GM21447 (cell line): ENCODE results near the gene ZNF668.
"Not testable (repeated sequence)": the region's sequence is repeated elsewhere in the genome, so short reads cannot be mapped to it uniquely, and the experiment has no call there.

Experiments
- ATAC-seq: cut with Tn5 transposase; IDR thresholded peaks from one replicate; pipeline ENCODE4 v1.9.1; 2021; ENCODE audit not compliant: unreplicated experiment

ZNF668 gene

GRCh38 chr16:31061126-31061812, 12.8 kb downstream of the ZNF668 start:
- ATAC-seq: no peak

GRCh38 chr16:31055613-31056012, 18.4 kb downstream of the ZNF668 start:
- ATAC-seq: no peak

GRCh38 chr16:31052114-31052513, 21.9 kb downstream of the ZNF668 start:
- no peak for ATAC-seq

GRCh38 chr16:31050280-31051030, 23.6 kb downstream of the ZNF668 start:
- ATAC-seq: no peak

- no peak for ATAC-seq
These were observed 30.1 kb downstream of the ZNF668 start for GRCh38 chr16:31043898-31044481.

GRCh38 chr16:31043352-31043751, 30.7 kb downstream of the ZNF668 start:
- ATAC-seq: no peak

- no peak for ATAC-seq
These were observed 31.2 kb downstream of the ZNF668 start for GRCh38 chr16:31042866-31043265.

GRCh38 chr16:31038993-31039392, 35.0 kb downstream of the ZNF668 start:
- no peak for ATAC-seq

GRCh38 chr16:31036691-31037090, 37.3 kb downstream of the ZNF668 start:
- ATAC-seq: no peak

- peak; percentile 42 for ATAC-seq
These were observed 40.1 kb downstream of the ZNF668 start for GRCh38 chr16:31033709-31034492.

GRCh38 chr16:31032736-31033708, 41.0 kb downstream of the ZNF668 start, which contains the start of gene STX4:
STX4 (plus strand) TSS chr16:31033558; CDS start chr16:31033806, 248 bp downstream.
- ATAC-seq: peak; percentile 73

- ATAC-seq: no peak
These were observed 42.8 kb downstream of the ZNF668 start for GRCh38 chr16:31031276-31031675.

GRCh38 chr16:31029272-31029671, 44.8 kb downstream of the ZNF668 start:
- no peak for ATAC-seq

GRCh38 chr16:31025339-31025738, 48.7 kb downstream of the ZNF668 start:
- no peak for ATAC-seq

GRCh38 chr16:31023627-31024226, 50.3 kb downstream of the ZNF668 start:
- ATAC-seq: no peak

GRCh38 chr16:31023252-31023602, 50.8 kb downstream of the ZNF668 start:
- no peak for ATAC-seq

GRCh38 chr16:31022544-31023251, 51.3 kb downstream of the ZNF668 start:
- ATAC-seq: no peak

- ATAC-seq: no peak
These were observed 53.5 kb downstream of the ZNF668 start for GRCh38 chr16:31020536-31020935.

- ATAC-seq: not testable (repeated sequence)
These were observed 56.3 kb downstream of the ZNF668 start for GRCh38 chr16:31017756-31018155.
